ENCODE data around the gene DNAH14. TPM values are rescaled to one million over a fixed set of nuclear protein-coding genes. Genes with fewer than 3 reads are reported as not detected.

DNAH14 gene
- total RNA-seq, 3 donors from 2014 or later: 6.1 to 38.6 (median 23.9) TPM

DNA sequence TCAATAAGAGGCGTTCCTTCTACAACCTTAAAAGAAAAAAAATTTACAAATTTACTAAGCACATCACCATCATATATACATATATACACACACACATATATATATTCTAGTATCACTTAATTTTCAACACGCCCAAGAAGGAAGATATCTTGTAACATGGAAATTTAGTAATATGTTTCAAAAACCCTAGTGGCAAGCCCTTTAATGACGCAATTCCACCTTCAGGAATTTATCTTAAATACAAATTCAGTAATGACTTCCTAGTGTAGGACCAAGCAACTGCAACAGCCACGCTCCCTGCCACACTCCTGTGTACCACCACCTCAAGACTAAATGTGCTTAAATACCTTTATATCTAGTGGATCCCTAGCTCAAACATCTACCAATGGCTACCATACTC lies 485.8 kb downstream of the DNAH14 start:
- H3K4me3 ChIP-seq: no peak overlapping the region
- DNase-seq (ENCODE audit: low spot score in 2 of 2): no peak
- H3K27ac ChIP-seq: no peak overlapping the region
- no peak for TF ChIP-seq CTCF (IDR thresholded peaks at IDR 0.05)
- TF ChIP-seq POLR2A (IDR thresholded peaks at IDR 0.05): no peak
- TF ChIP-seq POLR2AphosphoS5 (IDR thresholded peaks at IDR 0.05): no peak
- H3K9me3 ChIP-seq: no peaks in the 10 kb centered on the region
- no peaks in the 10 kb centered on the region for H3K36me3 ChIP-seq
- intact Hi-C loops (cut with DNase I; ENCODE audit: low total_unique reads): no loop called here
- H3K4me1 ChIP-seq: no peaks in the 10 kb centered on the region
- H3K27me3 ChIP-seq: no peaks in the 10 kb centered on the region

DNA sequence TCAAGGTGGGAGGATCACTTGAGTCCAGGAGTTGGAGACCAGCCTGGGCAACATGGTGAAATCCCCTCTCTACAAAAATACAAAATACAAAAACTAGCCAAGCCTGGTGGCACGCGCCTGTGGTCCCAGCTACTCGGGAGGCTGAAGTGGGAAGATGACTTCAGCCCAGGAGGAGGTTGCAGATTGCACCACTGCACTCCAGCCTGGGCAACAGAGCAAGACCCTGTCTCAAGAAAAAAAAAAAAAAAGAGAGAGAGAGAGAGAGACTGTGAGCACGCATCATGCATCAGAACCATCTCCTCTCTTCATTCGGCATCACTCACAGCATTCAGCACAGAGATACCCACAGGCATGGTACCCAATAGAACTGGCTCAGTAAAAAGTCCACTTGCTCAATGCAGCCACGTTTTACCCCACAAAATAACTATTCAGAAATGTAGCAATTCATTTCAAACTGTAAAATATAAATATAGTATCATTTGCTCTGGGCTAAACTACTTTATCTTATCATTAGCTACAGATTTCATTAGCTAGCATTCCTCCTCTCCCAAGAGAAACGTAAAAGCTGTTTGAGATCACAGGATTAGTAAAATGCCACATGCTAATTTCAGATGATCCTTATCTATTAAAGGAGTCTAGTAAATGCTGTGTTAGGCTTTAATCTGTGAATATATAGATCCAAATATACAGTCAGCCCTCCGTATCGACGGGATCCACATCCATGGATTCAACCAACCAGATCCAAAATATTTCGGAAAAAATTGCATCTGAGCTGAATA lies 486.7 kb downstream of the DNAH14 start:
- Histone ChIP-seq H3K4me1 (no peaks in the 10 kb centered on the region), H3K27ac (no peak overlapping the region), H3K4me3 (no peak overlapping the region), H3K27me3 (no peaks in the 10 kb centered on the region), H3K36me3 (no peaks in the 10 kb centered on the region), H3K9me3 (no peaks in the 10 kb centered on the region)
- intact Hi-C loops (cut with DNase I; ENCODE audit: low total_unique reads): no loop called here
- DNase-seq (ENCODE audit: low spot score in 2 of 2): no peak
- TF ChIP-seq POLR2AphosphoS5 (IDR thresholded peaks at IDR 0.05) (no peak), CTCF (IDR thresholded peaks at IDR 0.05) (no peak), POLR2A (IDR thresholded peaks at IDR 0.05) (no peak)

- DNase-seq (ENCODE audit: low spot score in 2 of 2): no peak
- H3K9me3 ChIP-seq: no peaks in the 10 kb centered on the region
- no peak overlapping the region for H3K27ac ChIP-seq
- no peak for TF ChIP-seq POLR2A (IDR thresholded peaks at IDR 0.05)
- TF ChIP-seq CTCF (IDR thresholded peaks at IDR 0.05): no peak
- TF ChIP-seq POLR2AphosphoS5 (IDR thresholded peaks at IDR 0.05): no peak
- no peaks in the 10 kb centered on the region for H3K27me3 ChIP-seq
- H3K36me3 ChIP-seq: no peaks in the 10 kb centered on the region
- intact Hi-C loops (cut with DNase I; ENCODE audit: low total_unique reads): no loop called here
- H3K4me3 ChIP-seq: no peak overlapping the region
- H3K4me1 ChIP-seq: no peaks in the 10 kb centered on the region
Measured at GRCh38 chr1:225418059-225418458, 488.6 kb downstream of the DNAH14 start.

DNA sequence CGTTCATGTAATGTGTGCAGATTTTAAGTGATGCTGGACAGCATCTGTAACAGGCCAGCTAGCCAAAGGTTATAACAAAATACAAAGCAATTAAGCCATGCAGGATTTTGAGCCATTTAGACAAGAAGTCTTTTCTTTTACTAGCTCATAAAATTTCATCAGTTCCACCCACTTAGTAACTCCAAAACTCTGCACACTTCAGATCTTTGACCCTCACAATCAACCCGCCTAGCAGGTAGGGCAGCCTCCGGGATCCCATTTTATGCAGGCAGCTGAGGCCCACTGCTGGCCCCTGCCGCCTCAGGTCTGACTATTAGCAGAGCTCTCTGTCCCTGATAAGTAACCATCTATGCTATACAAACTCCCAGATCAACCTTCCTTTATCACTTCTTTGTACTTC lies 489.1 kb downstream of the DNAH14 start:
- Histone ChIP-seq H3K9me3 (no peaks in the 10 kb centered on the region), H3K36me3 (no peaks in the 10 kb centered on the region), H3K27me3 (no peaks in the 10 kb centered on the region), H3K4me1 (no peaks in the 10 kb centered on the region), H3K4me3 (no peak overlapping the region), H3K27ac (no peak overlapping the region)
- DNase-seq (ENCODE audit: low spot score in 2 of 2): no peak
- TF ChIP-seq CTCF (IDR thresholded peaks at IDR 0.05): no peak
- TF ChIP-seq POLR2AphosphoS5 (IDR thresholded peaks at IDR 0.05): no peak
- no peak for TF ChIP-seq POLR2A (IDR thresholded peaks at IDR 0.05)
- intact Hi-C loops (cut with DNase I; ENCODE audit: low total_unique reads): no loop called here

- DNase-seq (ENCODE audit: low spot score in 2 of 2): no peak
- Histone ChIP-seq H3K27ac (no peak overlapping the region), H3K4me3 (no peak overlapping the region), H3K9me3 (no peaks in the 10 kb centered on the region), H3K36me3 (no peaks in the 10 kb centered on the region), H3K4me1 (peaks cover 4 to 5% of the 10 kb centered on the region in 2 donors), H3K27me3 (no peaks in the 10 kb centered on the region)
- intact Hi-C loops (cut with DNase I; ENCODE audit: low total_unique reads): no loop called here
- no peak for TF ChIP-seq CTCF (IDR thresholded peaks at IDR 0.05)
- TF ChIP-seq POLR2AphosphoS5 (IDR thresholded peaks at IDR 0.05): no peak
- no peak for TF ChIP-seq POLR2A (IDR thresholded peaks at IDR 0.05)
Measured at GRCh38 chr1:225422031-225422605, 492.6 kb downstream of the DNAH14 start.

Data from breast epithelium (tissue), 4 donors.